ENCODE results near the gene PDS5A. TPM values are rescaled to one million over a fixed set of nuclear protein-coding genes. Genes with fewer than 3 reads are reported as not detected.
"Not testable (repeated sequence)": the region's sequence is repeated elsewhere in the genome, so short reads cannot be mapped to it uniquely, and the experiment has no call there.

PDS5A gene
- total RNA-seq, 1 donor from 2014 or later: 71.5 TPM

DNA sequence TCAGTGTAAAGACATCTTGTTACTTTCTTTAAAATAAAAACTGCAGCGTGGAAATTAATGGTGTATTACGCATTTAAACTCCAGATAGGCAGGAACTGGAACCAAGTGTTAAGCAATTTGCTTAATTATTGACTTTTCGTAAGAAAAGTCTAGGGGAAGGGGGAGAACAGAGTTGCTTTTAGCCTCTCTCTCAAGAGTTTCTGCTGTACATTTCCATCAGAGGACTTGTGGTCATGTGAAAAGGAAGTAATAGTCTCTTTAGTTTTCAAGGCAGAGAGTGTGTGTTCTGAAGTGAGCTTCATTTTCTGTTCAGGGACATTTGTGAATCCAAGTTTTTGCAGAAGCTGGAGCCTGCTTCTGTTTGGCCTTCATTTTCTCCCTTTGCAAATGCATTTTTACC is 152.6 kb downstream of the PDS5A start:
- no peak for DNase-seq

- DNase-seq: no peak
Observed at GRCh38 chr4:39823191-39823590, 154.5 kb downstream of the PDS5A start.

- DNase-seq: no peak
Observed at GRCh38 chr4:39822662-39823061, 155.0 kb downstream of the PDS5A start.

GRCh38 chr4:39821951-39822350 is 155.8 kb downstream of the PDS5A start:
- DNase-seq: no peak

DNA sequence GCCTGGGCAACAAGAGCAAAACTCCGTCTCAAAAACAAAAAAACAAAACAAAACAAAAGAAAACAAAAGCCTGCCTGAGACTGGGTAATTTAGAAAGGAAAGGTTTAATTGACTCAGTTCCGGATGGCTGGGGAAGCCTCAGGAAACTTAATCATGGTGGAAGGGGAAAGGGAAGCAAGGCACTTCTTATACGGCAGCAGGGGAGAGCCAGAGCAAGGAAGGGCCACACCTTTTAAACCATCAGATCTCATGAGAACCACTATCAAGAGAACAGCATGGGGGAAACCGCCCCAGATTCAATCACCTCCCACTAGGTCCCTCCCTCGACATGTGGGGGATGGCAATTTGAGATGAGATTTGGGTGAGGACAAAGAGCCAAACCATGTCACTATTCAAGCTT is 157.5 kb downstream of the PDS5A start:
- DNase-seq: no peak

- no peak for DNase-seq
Observed at GRCh38 chr4:39818646-39819045, 159.1 kb downstream of the PDS5A start.

- no peak for DNase-seq
Observed at GRCh38 chr4:39814403-39815185, 163.1 kb downstream of the PDS5A start.

DNA sequence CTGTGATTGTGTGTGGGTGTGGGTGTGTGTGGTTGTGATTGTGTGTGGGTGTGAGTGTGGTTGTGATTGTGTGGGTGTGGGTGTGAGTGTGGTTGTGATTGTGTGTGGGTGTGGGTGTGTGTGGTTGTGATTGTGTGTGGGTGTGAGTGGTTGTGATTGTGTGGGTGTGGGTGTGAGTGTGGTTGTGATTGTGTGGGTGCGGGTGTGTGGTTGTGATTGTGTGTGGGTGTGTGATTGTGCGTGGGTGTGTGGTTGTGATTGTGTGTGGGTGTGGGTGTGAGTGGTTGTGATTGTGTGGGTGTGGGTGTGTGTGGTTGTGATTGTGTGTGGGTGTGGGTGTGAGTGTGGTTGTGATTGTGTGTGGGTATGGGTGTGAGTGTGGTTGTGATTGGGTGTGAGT is 163.9 kb downstream of the PDS5A start:
- not testable (repeated sequence) for DNase-seq

GRCh38 chr4:39813033-39813432 is 164.7 kb downstream of the PDS5A start:
- DNase-seq: not testable (repeated sequence)

GRCh38 chr4:39812500-39812899 is 165.2 kb downstream of the PDS5A start:
- DNase-seq: no peak

DNA sequence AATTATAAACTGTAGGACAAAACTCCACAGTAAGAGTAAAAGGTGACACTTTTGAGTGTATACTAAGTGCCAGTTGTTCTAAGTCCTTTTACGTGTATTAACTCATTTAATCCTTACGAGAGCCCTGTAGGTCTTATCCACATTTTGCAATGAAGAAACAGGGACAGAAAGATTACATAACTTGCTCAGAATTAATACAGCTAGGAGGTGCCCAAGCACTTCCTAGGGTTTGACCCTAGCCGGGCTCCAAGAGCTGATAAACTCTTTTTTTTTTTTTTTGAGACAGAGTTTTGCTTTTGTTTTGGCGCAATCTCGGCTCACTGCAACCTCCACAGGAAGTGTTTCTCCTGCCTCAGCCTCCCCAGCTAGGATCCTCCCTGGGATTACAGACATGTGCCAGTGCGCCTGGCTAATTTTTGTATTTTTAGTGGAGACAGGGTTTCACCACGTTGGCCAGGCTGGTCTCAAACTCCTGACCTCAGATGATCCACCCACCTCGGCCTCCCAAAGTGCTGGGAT is 169.4 kb downstream of the PDS5A start:
- no peak for DNase-seq

- DNase-seq: no peak
Observed at GRCh38 chr4:39802005-39802404, 175.7 kb downstream of the PDS5A start.

DNA sequence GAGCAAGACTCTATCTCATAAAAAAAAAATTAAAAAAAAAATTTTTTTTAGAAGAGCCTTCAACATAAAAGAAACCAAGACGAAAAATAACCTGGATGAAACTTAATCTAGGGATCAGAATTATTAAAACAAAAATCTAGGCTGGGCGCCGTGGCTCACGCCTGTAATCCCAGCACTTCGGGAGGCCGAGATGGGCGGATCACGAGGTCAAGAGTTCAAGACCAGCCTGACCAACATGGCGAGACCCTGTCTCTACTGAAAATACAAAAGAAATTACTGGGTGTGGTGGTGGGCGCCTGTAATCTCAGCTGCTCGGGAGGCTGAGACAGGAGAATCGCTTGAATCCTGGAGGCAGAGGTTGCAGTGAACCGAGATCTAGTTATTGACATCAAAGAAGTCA is 184.7 kb downstream of the PDS5A start:
- not testable (repeated sequence) for DNase-seq

DNA sequence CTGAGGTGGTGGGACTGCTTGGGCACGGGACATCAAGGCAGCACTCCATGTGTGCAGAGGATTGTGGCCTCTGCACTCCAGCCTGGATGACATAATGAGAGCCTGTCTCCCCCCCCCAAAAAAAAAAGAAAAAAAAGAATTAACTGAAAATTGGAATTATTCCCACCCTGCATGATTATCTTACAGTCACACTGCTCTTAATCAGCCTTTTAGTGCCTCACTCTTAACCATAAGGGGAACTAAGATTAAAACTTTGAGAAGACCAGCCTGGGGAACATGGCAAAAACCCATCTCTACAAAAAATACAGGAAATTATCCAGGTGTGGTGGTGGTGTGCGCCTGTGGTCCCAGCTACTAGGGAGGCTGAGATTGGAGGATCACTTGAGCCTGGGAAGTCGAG is 185.2 kb downstream of the PDS5A start:
- DNase-seq: no peak

- DNase-seq: no peak
Observed at GRCh38 chr4:39792128-39792527, 185.6 kb downstream of the PDS5A start.

DNA sequence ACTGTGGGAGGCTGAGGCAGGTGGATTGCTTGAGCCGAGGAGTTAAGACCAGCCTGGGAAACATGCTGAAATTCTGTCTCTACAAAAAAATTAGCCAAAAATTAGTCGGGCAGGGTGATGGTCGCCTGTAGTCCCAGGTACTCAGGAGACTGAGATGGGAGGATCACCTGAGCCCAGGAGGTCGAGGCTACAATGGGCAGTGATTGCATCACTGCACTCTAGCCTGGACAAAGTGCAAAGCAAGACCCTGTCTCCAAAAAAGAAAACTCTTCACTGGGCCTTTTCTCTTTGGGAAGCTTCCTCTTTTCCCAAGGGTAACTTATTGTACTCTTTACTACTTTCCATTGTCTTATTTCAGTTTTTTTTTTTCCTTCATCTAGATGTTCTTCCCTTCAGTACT is 190.9 kb downstream of the PDS5A start:
- no peak for DNase-seq

- DNase-seq: no peak
Observed at GRCh38 chr4:39785083-39785482, 192.6 kb downstream of the PDS5A start.

GRCh38 chr4:39781988-39782387 is 195.7 kb downstream of the PDS5A start:
- DNase-seq: not testable (repeated sequence)

Small RNA genes within 50 kb of the gene (small RNA-seq; reads per million reads assigned to genes)
- gene RNA5SP159 (ENCODE audit: low replicate concordance): not detected

Other genes starting within 250 kb of the PDS5A start
- 29.8 TPM for gene N4BP2, start 78.9 kb upstream of the PDS5A start, total RNA-seq
- 1.7 TPM for gene RHOH, start 219.1 kb upstream of the PDS5A start, total RNA-seq

Measured in skin of body (tissue), 3 donors.